Measurements from ENCODE around the gene MMP1.

Gene MMP1

GRCh38 chr11:102836290-102836875 is 38.4 kb upstream of the MMP1 start:
- TF ChIP-seq CTCF (IDR thresholded peaks at IDR 0.05; ENCODE audit: insufficient read depth, missing control alignments): no peak
- FAIRE-seq (no peak), DNase-seq (ENCODE audit: insufficient read length, low spot score) (no peak)

- DNase-seq (ENCODE audit: insufficient read length, low spot score) (no peak), FAIRE-seq (no peak)
- no peak for TF ChIP-seq CTCF (IDR thresholded peaks at IDR 0.05; ENCODE audit: insufficient read depth, missing control alignments)
Measured at GRCh38 chr11:102833731-102834130, 35.8 kb upstream of the MMP1 start.

GRCh38 chr11:102832612-102833011 is 34.7 kb upstream of the MMP1 start:
- no peak for TF ChIP-seq CTCF (IDR thresholded peaks at IDR 0.05; ENCODE audit: insufficient read depth, missing control alignments)
- DNase-seq (ENCODE audit: insufficient read length, low spot score) (no peak), FAIRE-seq (no peak)

GRCh38 chr11:102831489-102832440 is 33.8 kb upstream of the MMP1 start:
- FAIRE-seq: no peak
- no peak for DNase-seq (ENCODE audit: insufficient read length, low spot score)
- TF ChIP-seq CTCF (IDR thresholded peaks at IDR 0.05; ENCODE audit: insufficient read depth, missing control alignments): no peak

GRCh38 chr11:102831128-102831488 is 33.1 kb upstream of the MMP1 start:
- TF ChIP-seq CTCF (IDR thresholded peaks at IDR 0.05; ENCODE audit: insufficient read depth, missing control alignments): no peak
- DNase-seq (ENCODE audit: insufficient read length, low spot score) (no peak), FAIRE-seq (no peak)

GRCh38 chr11:102830001-102830727 is 32.2 kb upstream of the MMP1 start:
- TF ChIP-seq CTCF (IDR thresholded peaks at IDR 0.05; ENCODE audit: insufficient read depth, missing control alignments): no peak
- no peak for DNase-seq (ENCODE audit: insufficient read length, low spot score)
- FAIRE-seq: no peak

Measured in D721Med (cell line).